ENCODE data around the gene SAP130.

DNA sequence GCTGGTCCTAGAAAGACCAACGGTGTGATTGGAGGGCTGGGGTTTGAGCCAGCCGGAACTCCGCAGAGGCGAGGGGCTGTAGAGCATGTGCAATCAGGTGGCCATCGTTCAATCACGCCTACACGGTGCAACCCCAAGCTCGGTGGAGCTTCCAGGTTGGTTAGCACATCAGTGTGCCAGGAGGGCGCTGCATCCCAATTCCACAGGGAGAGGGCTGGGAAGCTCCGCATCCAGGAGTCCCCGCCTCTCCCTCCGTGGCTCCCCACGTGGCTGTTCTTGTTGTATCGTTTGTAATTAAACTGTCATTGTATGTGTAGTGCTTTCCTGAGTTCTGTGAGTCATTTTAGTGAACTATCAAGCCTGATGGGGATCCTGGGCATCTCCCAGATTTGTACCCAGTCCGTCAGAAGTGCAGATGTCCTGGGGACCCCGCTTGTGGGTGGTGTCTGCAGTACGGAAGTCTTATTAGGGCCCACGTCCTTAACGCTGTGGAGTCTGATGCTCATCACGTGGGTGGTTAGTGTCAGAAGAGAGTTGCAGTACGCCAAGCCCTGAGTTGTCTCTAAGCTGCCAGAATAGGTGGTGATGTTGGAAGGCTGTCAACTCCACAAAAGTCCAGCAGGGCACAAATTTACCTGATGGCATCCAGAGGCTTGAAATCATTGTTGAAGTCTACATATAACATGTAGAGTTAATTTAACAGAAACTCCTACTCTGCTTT lies 121.5 kb downstream of the SAP130 start:
- TF ChIP-seq, protein P1, sequence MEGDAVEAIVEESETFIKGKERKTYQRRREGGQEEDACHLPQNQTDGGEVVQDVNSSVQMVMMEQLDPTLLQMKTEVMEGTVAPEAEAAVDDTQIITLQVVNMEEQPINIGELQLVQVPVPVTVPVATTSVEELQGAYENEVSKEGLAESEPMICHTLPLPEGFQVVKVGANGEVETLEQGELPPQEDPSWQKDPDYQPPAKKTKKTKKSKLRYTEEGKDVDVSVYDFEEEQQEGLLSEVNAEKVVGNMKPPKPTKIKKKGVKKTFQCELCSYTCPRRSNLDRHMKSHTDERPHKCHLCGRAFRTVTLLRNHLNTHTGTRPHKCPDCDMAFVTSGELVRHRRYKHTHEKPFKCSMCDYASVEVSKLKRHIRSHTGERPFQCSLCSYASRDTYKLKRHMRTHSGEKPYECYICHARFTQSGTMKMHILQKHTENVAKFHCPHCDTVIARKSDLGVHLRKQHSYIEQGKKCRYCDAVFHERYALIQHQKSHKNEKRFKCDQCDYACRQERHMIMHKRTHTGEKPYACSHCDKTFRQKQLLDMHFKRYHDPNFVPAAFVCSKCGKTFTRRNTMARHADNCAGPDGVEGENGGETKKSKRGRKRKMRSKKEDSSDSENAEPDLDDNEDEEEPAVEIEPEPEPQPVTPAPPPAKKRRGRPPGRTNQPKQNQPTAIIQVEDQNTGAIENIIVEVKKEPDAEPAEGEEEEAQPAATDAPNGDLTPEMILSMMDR (IDR thresholded peaks at IDR 0.05), result no peak
- TF ChIP-seq POLR2A (IDR thresholded peaks at IDR 0.05), result no peak
